Activated CD4-positive, alpha-beta T cell treated with anti-CD3 and anti-CD28 coated beads for 36 hours (primary cell): ENCODE data around the gene RPS4Y1. TPM values are rescaled to one million over a fixed set of nuclear protein-coding genes. Genes with fewer than 3 reads are reported as not detected.
"Not testable (repeated sequence)": the region's sequence is repeated elsewhere in the genome, so short reads cannot be mapped to it uniquely, and the experiment has no call there.

ENCODE experiments used
- ATAC-seq: fragments of 200-7000 bp; cut with Tn5 transposase; one replicate; pipeline ENCODE4 v1.10.0; 2021; ENCODE audit warnings: mild to moderate bottlenecking, moderate library complexity
- CTCF ChIA-PET: fragments of 350-600 bp; sonication (Branson Sonifier 250); formaldehyde crosslinking; loops from one replicate; lab custom pipeline; 2021; ENCODE audit warnings: antibody characterized with exemption; lab: Charles Lee
- POLR2A ChIA-PET: fragments of 350-600 bp; sonication (Branson Sonifier 250); formaldehyde crosslinking; loops from one replicate; lab custom pipeline; 2021; ENCODE audit warnings: antibody characterized with exemption, inconsistent platforms; lab: Charles Lee
- DNase-seq: peaks from one replicate; pipeline ENCODE4 v3.0.0-alpha.2; 2020
- H3K27ac Mint-ChIP-seq: one replicate; pipeline ENCODE4 v1.8.0; 2021; ENCODE audit warnings: mixed read lengths
- H3K27me3 Mint-ChIP-seq: one replicate; pipeline ENCODE4 v1.8.0; 2021; ENCODE audit warnings: mixed read lengths
- H3K36me3 Mint-ChIP-seq: one replicate; pipeline ENCODE4 v1.8.0; 2021; ENCODE audit warnings: low read depth, mixed read lengths
- H3K4me1 Mint-ChIP-seq: one replicate; pipeline ENCODE4 v1.8.0; 2021; ENCODE audit warnings: mixed read lengths
- H3K4me3 Mint-ChIP-seq: one replicate; pipeline ENCODE4 v1.8.0; 2021; ENCODE audit warnings: mild to moderate bottlenecking, moderate library complexity, mixed read lengths
- H3K9me3 Mint-ChIP-seq: one replicate; pipeline ENCODE4 v1.8.0; 2021; ENCODE audit warnings: low read depth, mixed read lengths
- intact Hi-C, 2 experiments: fragments of 100-400 bp; cut with DNase I in 1 of 2; cut with micrococcal nuclease in 1 of 2; formaldehyde crosslinking; loops; one replicate each; pipeline versions ENCODE4 v1.14.2 to v1.15.1; 2022 to 2024; cut with DNase I, micrococcal nuclease
- total RNA-seq, 2 experiments: library from RNA; stranded (reverse); gene quantifications; one replicate each; pipeline ENCODE4 v1.2.3, GENCODE V29; 2021

RPS4Y1 gene
- total RNA-seq, 2 experiments from 2014 or later, result 286 to 350 TPM

- DNase-seq (no peak), ATAC-seq (no peak)
- intact Hi-C loops, result no loop called here
- no peaks in the 10 kb centered on the region for H3K9me3 Mint-ChIP-seq
- no peaks in the 10 kb centered on the region for H3K27me3 Mint-ChIP-seq
- peaks cover 78% of the 10 kb centered on the region for H3K4me1 Mint-ChIP-seq
- CTCF ChIA-PET, result interaction anchor here (1.2 kb wide), 1 partner anchor 10 kb away, joined by 3 read pairs; no protein-coding TSS in a partner anchor
- H3K27ac Mint-ChIP-seq, result peak overlapping the region; percentile 25
- H3K36me3 Mint-ChIP-seq, result peaks cover 78% of the 10 kb centered on the region
- H3K4me3 Mint-ChIP-seq, result no peak overlapping the region
- POLR2A ChIA-PET, result no interaction called here
Measured at GRCh38 chrY:2849368-2849767, 8.0 kb downstream of the RPS4Y1 start.

- H3K9me3 Mint-ChIP-seq, result no peaks in the 10 kb centered on the region
Measured at GRCh38 chrY:2854145-2854774, 12.9 kb downstream of the RPS4Y1 start.

GRCh38 chrY:2857068-2857467 is 15.7 kb downstream of the RPS4Y1 start:
- ChIA-PET POLR2A (no interaction called here), CTCF (no interaction called here)
- Mint-ChIP-seq H3K27ac (no peak overlapping the region), H3K4me3 (peak overlapping the region; percentile 15), H3K4me1 (peaks cover 75% of the 10 kb centered on the region), H3K27me3 (no peaks in the 10 kb centered on the region), H3K9me3 (no peaks in the 10 kb centered on the region), H3K36me3 (peaks cover 71% of the 10 kb centered on the region)
- intact Hi-C loops, result loop anchor here (2.0 to 5.0 kb wide), 2 partner anchors 78 to 80 kb away; partner anchors contain the start of gene ZFY (in 2 of the 2)
- ATAC-seq (peak; percentile 84), DNase-seq (no peak)

More at GRCh38 chrY:2854145-2854774, 12.9 kb downstream of the RPS4Y1 start:
- ChIA-PET POLR2A (no interaction called here), CTCF (no interaction called here)
- Mint-ChIP-seq H3K4me1 (peaks cover 74% of the 10 kb centered on the region), H3K36me3 (peaks cover 68% of the 10 kb centered on the region), H3K4me3 (no peak overlapping the region), H3K27me3 (no peaks in the 10 kb centered on the region), H3K27ac (no peak overlapping the region)
- intact Hi-C loops, result no loop called here
- DNase-seq (no peak), ATAC-seq (no peak)

- peaks cover 73% of the 10 kb centered on the region for H3K36me3 Mint-ChIP-seq
- H3K27me3 Mint-ChIP-seq, result no peaks in the 10 kb centered on the region
- POLR2A ChIA-PET, result no interaction called here
- peak overlapping the region; percentile 47 for H3K27ac Mint-ChIP-seq
- H3K4me3 Mint-ChIP-seq, result no peak overlapping the region
- ATAC-seq (peak; percentile 18), DNase-seq (no peak)
- H3K9me3 Mint-ChIP-seq, result no peaks in the 10 kb centered on the region
- intact Hi-C loops, result loop anchor here (2.0 to 5.0 kb wide), 2 partner anchors 77 to 80 kb away; partner anchors contain the start of gene ZFY (in 2 of the 2)
- CTCF ChIA-PET, result no interaction called here
- H3K4me1 Mint-ChIP-seq, result peaks cover 72% of the 10 kb centered on the region
Measured at GRCh38 chrY:2857686-2858085, 16.3 kb downstream of the RPS4Y1 start.

- POLR2A ChIA-PET, result no interaction called here
- H3K27me3 Mint-ChIP-seq, result no peaks in the 10 kb centered on the region
- intact Hi-C loops, result loop anchor here in 1 of 2 experiments (5.0 kb wide), 1 partner anchor 78 kb away; the partner anchor contains the start of gene ZFY
Measured at GRCh38 chrY:2859782-2860181, 18.4 kb downstream of the RPS4Y1 start.

DNA sequence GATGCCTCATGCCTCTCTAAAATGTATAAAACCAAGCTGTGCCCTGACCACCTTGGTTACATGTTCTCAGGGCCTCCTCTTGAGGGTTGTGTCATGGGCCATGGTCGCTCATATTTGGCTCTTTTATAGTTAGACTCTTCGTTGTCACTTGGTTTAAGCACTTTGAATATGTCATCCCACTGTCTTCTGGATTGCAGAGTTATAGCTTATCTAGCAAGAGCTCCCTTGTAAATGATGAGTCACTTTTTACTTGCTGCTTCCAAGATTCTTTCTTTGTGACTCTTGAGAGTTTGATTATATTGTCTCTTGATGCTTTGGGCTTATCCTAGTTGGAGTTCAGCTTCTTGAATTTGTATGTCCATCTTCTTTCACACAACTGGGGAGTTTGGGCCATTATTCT is 19.1 kb downstream of the RPS4Y1 start:
- H3K4me1 Mint-ChIP-seq, result peaks cover 55% of the 10 kb centered on the region
- ChIA-PET CTCF (interaction anchor here (0.6 kb wide), 1 partner anchor 27 kb away, joined by 3 read pairs; no protein-coding TSS in a partner anchor), POLR2A (no interaction called here)

More at GRCh38 chrY:2859782-2860181, 18.4 kb downstream of the RPS4Y1 start:
- H3K36me3 Mint-ChIP-seq, result peaks cover 74% of the 10 kb centered on the region
- ATAC-seq (no peak), DNase-seq (no peak)
- H3K9me3 Mint-ChIP-seq, result no peaks in the 10 kb centered on the region
- CTCF ChIA-PET, result no interaction called here
- peaks cover 60% of the 10 kb centered on the region for H3K4me1 Mint-ChIP-seq
- H3K4me3 Mint-ChIP-seq, result no peak overlapping the region
- H3K27ac Mint-ChIP-seq, result no peak overlapping the region

GRCh38 chrY:2866581-2866980 is 25.2 kb downstream of the RPS4Y1 start:
- Mint-ChIP-seq H3K27ac (peak overlapping the region; percentile 33), H3K4me1 (peaks cover 3% of the 10 kb centered on the region), H3K4me3 (no peak overlapping the region), H3K9me3 (peaks cover 2% of the 10 kb centered on the region), H3K27me3 (no peaks in the 10 kb centered on the region), H3K36me3 (peaks cover 50% of the 10 kb centered on the region)
- no peak for DNase-seq
- intact Hi-C loops, result no loop called here
- ChIA-PET CTCF (no interaction called here), POLR2A (no interaction called here)
- no peak for ATAC-seq

More for the DNA sequence above, 19.1 kb downstream of the RPS4Y1 start:
- DNase-seq, result no peak
- H3K36me3 Mint-ChIP-seq, result peaks cover 72% of the 10 kb centered on the region
- H3K27me3 Mint-ChIP-seq, result no peaks in the 10 kb centered on the region
- H3K9me3 Mint-ChIP-seq, result no peaks in the 10 kb centered on the region
- peak overlapping the region; percentile 55 for H3K27ac Mint-ChIP-seq
- intact Hi-C loops, result no loop called here
- no peak for ATAC-seq
- no peak overlapping the region for H3K4me3 Mint-ChIP-seq

DNA sequence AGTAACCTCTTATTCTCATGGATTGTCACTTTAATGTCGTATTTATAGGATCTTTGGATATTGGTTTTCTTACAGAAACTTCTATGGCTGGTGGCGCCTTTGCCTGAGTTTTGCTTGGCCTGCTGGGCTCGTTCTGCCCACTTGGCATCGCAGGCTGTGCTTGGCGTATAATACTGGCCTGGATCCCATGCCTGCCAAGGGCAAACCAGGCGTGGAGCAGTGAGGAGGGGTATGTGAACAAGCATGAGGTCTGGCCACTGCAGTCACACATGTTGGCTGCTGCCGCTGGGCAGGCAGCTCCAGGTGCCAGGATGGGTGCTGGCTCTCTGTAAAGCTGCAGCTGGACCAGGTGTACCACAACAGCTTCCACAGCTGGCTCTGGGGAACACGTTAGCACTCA is 26.1 kb downstream of the RPS4Y1 start:
- Mint-ChIP-seq H3K36me3 (peaks cover 49% of the 10 kb centered on the region), H3K9me3 (peaks cover 2% of the 10 kb centered on the region)

GRCh38 chrY:2868035-2868607 is 26.7 kb downstream of the RPS4Y1 start:
- DNase-seq (no peak), ATAC-seq (no peak)
- Mint-ChIP-seq H3K4me3 (no peak overlapping the region), H3K4me1 (no peaks in the 10 kb centered on the region), H3K27ac (no peak overlapping the region), H3K9me3 (peaks cover 2% of the 10 kb centered on the region), H3K27me3 (no peaks in the 10 kb centered on the region), H3K36me3 (peaks cover 44% of the 10 kb centered on the region)
- intact Hi-C loops, result no loop called here
- POLR2A ChIA-PET, result interaction anchor here (0.6 kb wide), 1 partner anchor 78 kb away, joined by 3 read pairs; no protein-coding TSS in a partner anchor
- CTCF ChIA-PET, result no interaction called here

More for the DNA sequence above, 26.1 kb downstream of the RPS4Y1 start:
- Mint-ChIP-seq H3K4me3 (no peak overlapping the region), H3K4me1 (no peaks in the 10 kb centered on the region), H3K27me3 (no peaks in the 10 kb centered on the region), H3K27ac (no peak overlapping the region)
- intact Hi-C loops, result no loop called here
- ATAC-seq (no peak), DNase-seq (no peak)
- ChIA-PET POLR2A (interaction anchor here (0.6 kb wide), 1 partner anchor 79 kb away, joined by 3 read pairs; no protein-coding TSS in a partner anchor), CTCF (no interaction called here)

DNA sequence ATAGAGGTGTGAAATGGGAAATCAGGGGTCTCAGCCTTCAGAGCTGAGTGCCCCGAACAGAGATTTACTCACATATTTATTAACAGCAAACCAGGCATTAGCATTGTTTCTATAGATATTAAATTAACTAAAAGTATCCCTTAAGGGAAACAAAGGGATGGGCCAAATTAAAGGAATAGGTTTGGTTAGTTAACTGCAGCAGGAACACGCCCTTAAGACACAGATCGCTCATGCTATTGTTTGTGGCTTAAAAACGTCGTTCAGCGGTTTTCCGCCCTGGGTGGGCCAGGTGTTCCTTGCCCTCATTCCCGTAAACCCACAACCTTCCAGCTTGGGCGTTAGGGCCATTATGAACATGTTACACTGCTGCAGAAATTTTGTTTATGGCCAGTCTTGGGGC is 30.8 kb downstream of the RPS4Y1 start:
- H3K27me3 Mint-ChIP-seq, H3K9me3 Mint-ChIP-seq, CTCF ChIA-PET, DNase-seq, POLR2A ChIA-PET, H3K4me3 Mint-ChIP-seq, H3K4me1 Mint-ChIP-seq, ATAC-seq, H3K27ac Mint-ChIP-seq, intact Hi-C loops: not testable (repeated sequence)
- peaks cover 22% of the 10 kb centered on the region for H3K36me3 Mint-ChIP-seq

DNA sequence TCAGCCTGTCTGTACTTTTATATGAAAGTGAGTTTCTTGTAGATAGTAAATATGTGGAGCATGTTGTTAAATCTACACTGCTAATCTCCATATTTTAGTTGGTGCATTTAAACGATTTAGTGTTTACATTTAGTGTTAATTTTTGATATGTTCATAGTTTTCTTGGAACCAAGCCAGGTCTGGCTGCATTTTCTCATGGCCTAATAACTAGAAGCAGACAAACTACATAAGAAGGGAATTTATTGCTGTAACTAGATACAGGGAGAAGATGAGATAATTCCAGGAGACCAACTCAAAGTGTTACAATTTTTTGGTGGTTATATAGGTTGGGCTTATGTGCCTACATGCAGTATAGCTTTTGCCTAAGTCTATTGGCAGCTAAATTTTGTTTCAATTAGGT is 32.8 kb downstream of the RPS4Y1 start:
- POLR2A ChIA-PET, result no interaction called here
- Mint-ChIP-seq H3K4me1 (no peaks in the 10 kb centered on the region), H3K27me3 (no peaks in the 10 kb centered on the region), H3K36me3 (peaks cover 16% of the 10 kb centered on the region), H3K27ac (no peak overlapping the region), H3K4me3 (no peak overlapping the region), H3K9me3 (peaks cover 2% of the 10 kb centered on the region)
- CTCF ChIA-PET, result no interaction called here
- no peak for DNase-seq
- intact Hi-C loops, result no loop called here
- ATAC-seq, result no peak

DNA sequence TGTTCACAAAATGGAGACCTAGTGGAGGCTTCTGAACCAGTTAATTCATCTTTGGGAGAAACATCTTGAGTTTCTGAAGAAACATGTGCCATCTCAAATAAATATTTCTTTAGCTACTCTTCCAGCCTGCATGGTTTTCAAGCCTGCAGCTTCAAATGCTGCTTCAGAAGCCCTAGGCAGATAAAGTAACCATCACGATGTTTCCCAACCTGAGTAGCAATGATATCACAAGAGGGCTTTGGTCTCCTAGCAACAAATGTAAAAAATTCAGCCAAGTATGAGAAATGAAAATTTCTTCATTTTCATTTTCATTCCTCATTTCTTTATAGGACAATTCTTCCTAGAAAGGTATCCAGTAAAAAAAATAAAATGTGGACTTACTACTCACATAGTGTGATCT is 42.2 kb downstream of the RPS4Y1 start:
- POLR2A ChIA-PET, result no interaction called here
- intact Hi-C loops, result no loop called here
- CTCF ChIA-PET, result no interaction called here
- H3K9me3 Mint-ChIP-seq, result peaks cover 3% of the 10 kb centered on the region
- ATAC-seq (no peak), DNase-seq (no peak)
- H3K4me1 Mint-ChIP-seq, result peaks cover 19% of the 10 kb centered on the region
- H3K27me3 Mint-ChIP-seq, result no peaks in the 10 kb centered on the region
- no peak overlapping the region for H3K4me3 Mint-ChIP-seq
- H3K27ac Mint-ChIP-seq, result no peak overlapping the region
- H3K36me3 Mint-ChIP-seq, result peaks cover 7% of the 10 kb centered on the region
